SK-N-SH treated with all-trans-retinoic acid at 6 μM for 48 hours (cell line): ENCODE results near the gene HIVEP3.
A peak's percentile ranks its signal among the peaks of the same experiment; 100 is the strongest.

Experiments
- ATAC-seq: fragments of 200-7000 bp; cut with Tn5 transposase; 3 replicates; pipeline ENCODE4 v1.9.1; 2020; ENCODE audit warnings: mild to moderate bottlenecking, moderate library complexity
- BACH2 ChIP-seq: fragments of 250-450 bp; sonication (Bioruptor Pico); IDR thresholded peaks from 2 replicates; pipeline ENCODE4 v1.9.0; 2021; ENCODE audit warnings: mild to moderate bottlenecking, borderline replicate concordance
- ESRRG ChIP-seq: fragments of 250-450 bp; sonication (Bioruptor Pico); IDR thresholded peaks from 2 replicates; pipeline ENCODE4 v1.6.1; 2021; ENCODE audit warnings: mild to moderate bottlenecking
- ISL1 ChIP-seq: fragments of 250-450 bp; sonication (Bioruptor Pico); IDR thresholded peaks from 2 replicates; pipeline ENCODE4 v2.1.2; 2022; ENCODE audit warnings: mild to moderate bottlenecking, moderate library complexity
- OSR1 ChIP-seq: fragments of 250-450 bp; sonication (Bioruptor Pico); IDR thresholded peaks from 2 replicates; pipeline ENCODE4 v1.8.0; 2022; ENCODE audit warnings: moderate library complexity, mild to moderate bottlenecking, inconsistent platforms
- PPARA ChIP-seq: fragments of 250-450 bp; sonication (Bioruptor Pico); IDR thresholded peaks from 2 replicates; pipeline ENCODE4 v1.5.0; 2020; ENCODE audit warnings: mild to moderate bottlenecking, borderline replicate concordance
- RARB ChIP-seq: fragments of 250-450 bp; sonication (Bioruptor Pico); IDR thresholded peaks from 2 replicates; pipeline ENCODE4 v1.8.0; 2021; ENCODE audit warnings: mild to moderate bottlenecking, moderate library complexity
- SNAI2 ChIP-seq: fragments of 250-450 bp; sonication (Bioruptor Pico); IDR thresholded peaks from 2 replicates; pipeline ENCODE4 v1.5.0; 2020; ENCODE audit warnings: mild to moderate bottlenecking, moderate library complexity
- TCF4 ChIP-seq: fragments of 250-450 bp; sonication (Bioruptor Pico); IDR thresholded peaks from 2 replicates; pipeline ENCODE4 v1.8.0; 2021; ENCODE audit warnings: mild to moderate bottlenecking, moderate library complexity, borderline replicate concordance
- TOX ChIP-seq: fragments of 250-450 bp; sonication (Bioruptor Pico); IDR thresholded peaks from 2 replicates; pipeline ENCODE4 v1.8.0; 2021; ENCODE audit warnings: mild to moderate bottlenecking, moderate library complexity, borderline replicate concordance
- ZC3H10 ChIP-seq: fragments of 250-450 bp; sonication (Bioruptor Pico); IDR thresholded peaks from 2 replicates; pipeline ENCODE4 v1.5.1; 2021; ENCODE audit warnings: mild to moderate bottlenecking, moderate library complexity
- ZFP3 ChIP-seq: fragments of 250-450 bp; sonication (Bioruptor Pico); IDR thresholded peaks from 2 replicates; pipeline ENCODE4 v1.5.0; 2020; ENCODE audit warnings: mild to moderate bottlenecking, moderate library complexity
- ZFP30 ChIP-seq: fragments of 450-650 bp; formaldehyde crosslinking; IDR thresholded peaks from 2 replicates; pipeline ENCODE4 v1.5.0; 2022; ENCODE audit warnings: mild to moderate bottlenecking, moderate library complexity
- ZNF565 ChIP-seq: fragments of 450-650 bp; formaldehyde crosslinking; conservative IDR thresholded peaks from 2 replicates; pipeline ENCODE4 v1.5.0; 2020; ENCODE audit warnings: low read depth, mild to moderate bottlenecking, moderate library complexity
- ZNF70 ChIP-seq: fragments of 450-650 bp; formaldehyde crosslinking; IDR thresholded peaks from 2 replicates; pipeline ENCODE4 v1.5.0; 2020; ENCODE audit warnings: mild to moderate bottlenecking, moderate library complexity
- TF ChIP-seq, protein P1 (sequence below): fragments of 250-450 bp; sonication (Bioruptor Pico); IDR thresholded peaks from 2 replicates; pipeline ENCODE4 v1.5.0; 2020; ENCODE audit warnings: mild to moderate bottlenecking, moderate library complexity
- TF ChIP-seq, protein P2 (sequence below): fragments of 250-450 bp; sonication (Bioruptor Pico); IDR thresholded peaks from 2 replicates; pipeline ENCODE4 v1.5.1; 2021; ENCODE audit warnings: mild to moderate bottlenecking, moderate library complexity
- TF ChIP-seq, protein P3 (sequence below): fragments of 250-450 bp; sonication (Bioruptor Pico); IDR thresholded peaks from 2 replicates; pipeline ENCODE4 v1.8.0; 2020; ENCODE audit warnings: mild to moderate bottlenecking, moderate library complexity, borderline replicate concordance
- TF ChIP-seq, protein P4 (sequence below): fragments of 250-450 bp; sonication (Bioruptor Pico); IDR thresholded peaks from 2 replicates; pipeline ENCODE4 v1.5.1; 2020; ENCODE audit warnings: low read depth, mild to moderate bottlenecking, moderate library complexity

The HIVEP3 gene

DNA sequence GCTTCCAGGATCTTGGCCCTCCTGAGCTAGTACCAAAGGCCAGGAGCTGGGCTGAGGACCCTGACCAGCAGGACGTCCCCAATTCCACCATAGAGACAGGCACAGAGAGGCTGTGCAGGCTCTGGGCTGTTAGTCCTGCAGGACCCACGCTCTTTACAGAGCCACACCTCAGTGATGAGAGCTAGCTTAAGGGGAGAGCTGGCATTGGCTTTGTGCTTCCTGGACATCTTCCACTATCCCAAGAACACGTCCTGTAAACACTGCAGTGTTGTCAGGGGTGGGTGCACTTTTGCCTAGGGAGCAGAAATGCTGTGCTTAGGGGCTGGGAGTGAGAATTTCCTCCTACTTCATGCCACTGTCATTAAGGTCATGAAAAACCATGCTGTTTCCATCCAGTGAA lies 342.5 kb downstream of the HIVEP3 start:
- ATAC-seq = no peak
- TF ChIP-seq ESRRG (no peak), ISL1 (CRISPR knock-in tag) (no peak), BACH2 (CRISPR knock-in tag) (no peak)
- TF ChIP-seq, protein P1, sequence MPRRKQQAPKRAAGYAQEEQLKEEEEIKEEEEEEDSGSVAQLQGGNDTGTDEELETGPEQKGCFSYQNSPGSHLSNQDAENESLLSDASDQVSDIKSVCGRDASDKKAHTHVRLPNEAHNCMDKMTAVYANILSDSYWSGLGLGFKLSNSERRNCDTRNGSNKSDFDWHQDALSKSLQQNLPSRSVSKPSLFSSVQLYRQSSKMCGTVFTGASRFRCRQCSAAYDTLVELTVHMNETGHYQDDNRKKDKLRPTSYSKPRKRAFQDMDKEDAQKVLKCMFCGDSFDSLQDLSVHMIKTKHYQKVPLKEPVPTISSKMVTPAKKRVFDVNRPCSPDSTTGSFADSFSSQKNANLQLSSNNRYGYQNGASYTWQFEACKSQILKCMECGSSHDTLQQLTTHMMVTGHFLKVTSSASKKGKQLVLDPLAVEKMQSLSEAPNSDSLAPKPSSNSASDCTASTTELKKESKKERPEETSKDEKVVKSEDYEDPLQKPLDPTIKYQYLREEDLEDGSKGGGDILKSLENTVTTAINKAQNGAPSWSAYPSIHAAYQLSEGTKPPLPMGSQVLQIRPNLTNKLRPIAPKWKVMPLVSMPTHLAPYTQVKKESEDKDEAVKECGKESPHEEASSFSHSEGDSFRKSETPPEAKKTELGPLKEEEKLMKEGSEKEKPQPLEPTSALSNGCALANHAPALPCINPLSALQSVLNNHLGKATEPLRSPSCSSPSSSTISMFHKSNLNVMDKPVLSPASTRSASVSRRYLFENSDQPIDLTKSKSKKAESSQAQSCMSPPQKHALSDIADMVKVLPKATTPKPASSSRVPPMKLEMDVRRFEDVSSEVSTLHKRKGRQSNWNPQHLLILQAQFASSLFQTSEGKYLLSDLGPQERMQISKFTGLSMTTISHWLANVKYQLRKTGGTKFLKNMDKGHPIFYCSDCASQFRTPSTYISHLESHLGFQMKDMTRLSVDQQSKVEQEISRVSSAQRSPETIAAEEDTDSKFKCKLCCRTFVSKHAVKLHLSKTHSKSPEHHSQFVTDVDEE (CRISPR knock-in tag) = no peak
- TF ChIP-seq, protein P2, sequence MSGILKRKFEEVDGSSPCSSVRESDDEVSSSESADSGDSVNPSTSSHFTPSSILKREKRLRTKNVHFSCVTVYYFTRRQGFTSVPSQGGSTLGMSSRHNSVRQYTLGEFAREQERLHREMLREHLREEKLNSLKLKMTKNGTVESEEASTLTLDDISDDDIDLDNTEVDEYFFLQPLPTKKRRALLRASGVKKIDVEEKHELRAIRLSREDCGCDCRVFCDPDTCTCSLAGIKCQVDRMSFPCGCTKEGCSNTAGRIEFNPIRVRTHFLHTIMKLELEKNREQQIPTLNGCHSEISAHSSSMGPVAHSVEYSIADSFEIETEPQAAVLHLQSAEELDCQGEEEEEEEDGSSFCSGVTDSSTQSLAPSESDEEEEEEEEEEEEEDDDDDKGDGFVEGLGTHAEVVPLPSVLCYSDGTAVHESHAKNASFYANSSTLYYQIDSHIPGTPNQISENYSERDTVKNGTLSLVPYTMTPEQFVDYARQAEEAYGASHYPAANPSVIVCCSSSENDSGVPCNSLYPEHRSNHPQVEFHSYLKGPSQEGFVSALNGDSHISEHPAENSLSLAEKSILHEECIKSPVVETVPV = no peak
- TF ChIP-seq, protein P3, sequence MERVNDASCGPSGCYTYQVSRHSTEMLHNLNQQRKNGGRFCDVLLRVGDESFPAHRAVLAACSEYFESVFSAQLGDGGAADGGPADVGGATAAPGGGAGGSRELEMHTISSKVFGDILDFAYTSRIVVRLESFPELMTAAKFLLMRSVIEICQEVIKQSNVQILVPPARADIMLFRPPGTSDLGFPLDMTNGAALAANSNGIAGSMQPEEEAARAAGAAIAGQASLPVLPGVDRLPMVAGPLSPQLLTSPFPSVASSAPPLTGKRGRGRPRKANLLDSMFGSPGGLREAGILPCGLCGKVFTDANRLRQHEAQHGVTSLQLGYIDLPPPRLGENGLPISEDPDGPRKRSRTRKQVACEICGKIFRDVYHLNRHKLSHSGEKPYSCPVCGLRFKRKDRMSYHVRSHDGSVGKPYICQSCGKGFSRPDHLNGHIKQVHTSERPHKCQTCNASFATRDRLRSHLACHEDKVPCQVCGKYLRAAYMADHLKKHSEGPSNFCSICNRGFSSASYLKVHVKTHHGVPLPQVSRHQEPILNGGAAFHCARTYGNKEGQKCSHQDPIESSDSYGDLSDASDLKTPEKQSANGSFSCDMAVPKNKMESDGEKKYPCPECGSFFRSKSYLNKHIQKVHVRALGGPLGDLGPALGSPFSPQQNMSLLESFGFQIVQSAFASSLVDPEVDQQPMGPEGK (CRISPR knock-in tag) = no peak

DNA sequence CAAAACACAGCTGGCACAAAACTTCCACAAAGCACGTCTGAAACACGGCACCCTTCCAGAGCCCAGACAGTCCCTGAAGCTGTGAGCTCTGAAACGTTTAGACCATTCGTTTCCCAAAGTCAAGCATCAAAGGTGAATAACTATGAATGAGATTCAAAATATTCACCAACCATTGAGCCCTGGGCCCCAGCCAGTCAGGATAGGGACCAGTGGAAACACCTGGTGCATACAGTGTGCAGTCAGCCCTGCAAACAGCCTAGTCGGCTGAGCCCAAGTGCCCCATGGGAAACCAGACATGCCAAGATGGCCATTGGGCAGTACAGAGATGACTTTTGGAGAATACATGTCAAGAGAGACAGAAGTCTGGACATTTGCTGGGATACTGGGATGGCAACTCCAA lies 343.9 kb downstream of the HIVEP3 start:
- ATAC-seq = no peak
- TF ChIP-seq BACH2 (CRISPR knock-in tag) = no peak
- no peak for TF ChIP-seq ESRRG
- no peak for TF ChIP-seq SNAI2 (CRISPR knock-in tag)
- TF ChIP-seq ZFP30 = no peak
- no peak for TF ChIP-seq ZC3H10 (CRISPR knock-in tag)
- no peak for TF ChIP-seq ZNF565 (CRISPR knock-in tag)
- TF ChIP-seq TOX (CRISPR knock-in tag) = no peak
- no peak for TF ChIP-seq ZFP3 (CRISPR knock-in tag)

DNA sequence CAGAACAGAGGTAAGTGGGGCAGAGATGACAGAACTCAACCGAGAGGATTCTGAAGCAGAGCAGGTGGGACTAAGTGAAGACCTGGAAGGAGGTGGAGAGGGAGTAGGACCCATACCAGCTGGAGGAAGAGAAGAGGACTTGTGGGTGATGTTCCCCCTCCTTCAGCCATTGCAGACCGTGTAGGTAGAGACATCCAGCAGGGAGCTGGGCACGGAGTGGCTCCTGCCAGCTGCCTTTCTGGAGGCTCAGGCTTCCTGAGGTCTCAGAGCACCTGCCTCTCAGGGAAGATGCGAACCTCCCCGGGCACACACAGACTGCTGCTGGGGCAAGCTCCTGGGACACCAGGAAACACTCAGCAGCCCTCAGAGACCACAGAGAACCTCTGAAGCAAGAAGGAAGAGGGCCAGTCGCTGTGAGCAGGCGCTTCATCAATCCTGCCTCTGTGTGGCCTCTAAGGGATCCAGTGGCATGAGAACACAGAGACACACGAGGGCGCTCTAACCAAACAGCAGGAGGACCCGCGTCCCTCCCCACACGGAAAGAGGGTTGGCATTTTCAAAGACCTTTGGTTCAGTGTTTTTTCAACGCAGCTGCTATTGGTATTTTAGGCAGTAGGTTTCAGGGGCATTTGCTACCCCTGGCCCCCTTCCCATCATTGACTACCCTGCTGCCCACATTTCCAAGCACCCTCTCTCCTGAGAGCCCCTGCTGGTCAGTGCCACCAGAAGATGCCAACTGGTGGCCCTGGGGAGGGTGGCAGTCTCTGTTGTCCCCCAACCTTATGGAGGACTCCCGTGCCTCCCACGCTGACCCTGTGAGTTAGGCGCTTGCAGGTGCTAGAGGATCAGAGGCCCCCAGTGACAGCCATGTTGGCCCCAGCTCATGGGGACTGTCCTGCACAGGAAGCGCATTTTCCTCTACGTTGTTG lies 344.7 kb downstream of the HIVEP3 start:
- TF ChIP-seq ZC3H10 (CRISPR knock-in tag) (no peak), TOX (CRISPR knock-in tag) (no peak), ZFP30 (no peak), BACH2 (CRISPR knock-in tag) (no peak), ZNF565 (CRISPR knock-in tag) (no peak), RARB (no peak), ISL1 (CRISPR knock-in tag) (no peak), TCF4 (CRISPR knock-in tag) (no peak)
- TF ChIP-seq, protein P4, sequence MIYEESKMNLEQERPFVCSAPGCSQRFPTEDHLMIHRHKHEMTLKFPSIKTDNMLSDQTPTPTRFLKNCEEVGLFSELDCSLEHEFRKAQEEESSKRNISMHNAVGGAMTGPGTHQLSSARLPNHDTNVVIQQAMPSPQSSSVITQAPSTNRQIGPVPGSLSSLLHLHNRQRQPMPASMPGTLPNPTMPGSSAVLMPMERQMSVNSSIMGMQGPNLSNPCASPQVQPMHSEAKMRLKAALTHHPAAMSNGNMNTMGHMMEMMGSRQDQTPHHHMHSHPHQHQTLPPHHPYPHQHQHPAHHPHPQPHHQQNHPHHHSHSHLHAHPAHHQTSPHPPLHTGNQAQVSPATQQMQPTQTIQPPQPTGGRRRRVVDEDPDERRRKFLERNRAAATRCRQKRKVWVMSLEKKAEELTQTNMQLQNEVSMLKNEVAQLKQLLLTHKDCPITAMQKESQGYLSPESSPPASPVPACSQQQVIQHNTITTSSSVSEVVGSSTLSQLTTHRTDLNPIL (CRISPR knock-in tag) = no peak
- peak; percentile 99 for ATAC-seq

DNA sequence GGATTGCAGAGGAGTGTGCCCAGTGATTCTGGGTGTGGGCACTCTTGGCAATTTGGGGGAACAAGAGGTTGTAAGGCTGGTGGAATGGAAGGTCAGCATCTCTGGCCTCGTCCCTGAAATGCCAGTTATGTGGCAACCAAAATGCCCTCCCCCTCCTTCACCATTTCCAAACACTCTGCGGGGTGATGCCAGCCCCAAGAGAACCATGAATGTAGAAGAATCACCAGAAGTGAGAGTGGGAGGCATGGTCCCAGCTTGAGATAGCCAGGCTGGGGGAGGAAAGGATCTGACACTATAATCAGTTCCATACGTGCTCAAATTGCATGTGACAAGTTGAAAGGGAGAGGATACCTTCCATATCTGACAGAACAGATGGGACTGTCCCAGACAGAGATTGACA lies 345.5 kb downstream of the HIVEP3 start:
- TF ChIP-seq, protein P2 = no peak
- TF ChIP-seq ZFP3 (CRISPR knock-in tag) = no peak
- no peak for TF ChIP-seq PPARA (CRISPR knock-in tag)
- no peak for TF ChIP-seq ZNF565 (CRISPR knock-in tag)
- no peak for TF ChIP-seq TOX (CRISPR knock-in tag)
- TF ChIP-seq ZFP30 = no peak
- TF ChIP-seq, protein P3 (CRISPR knock-in tag) = no peak
- TF ChIP-seq, protein P1 (CRISPR knock-in tag) = no peak
- TF ChIP-seq ZNF70 (CRISPR knock-in tag) = no peak
- no peak for TF ChIP-seq OSR1
- no peak for TF ChIP-seq TCF4 (CRISPR knock-in tag)
- no peak for ATAC-seq
